ENCODE data around the gene MRTO4.
"Not testable (repeated sequence)": the region's sequence is repeated elsewhere in the genome, so short reads cannot be mapped to it uniquely, and the experiment has no call there.

The MRTO4 gene

DNA sequence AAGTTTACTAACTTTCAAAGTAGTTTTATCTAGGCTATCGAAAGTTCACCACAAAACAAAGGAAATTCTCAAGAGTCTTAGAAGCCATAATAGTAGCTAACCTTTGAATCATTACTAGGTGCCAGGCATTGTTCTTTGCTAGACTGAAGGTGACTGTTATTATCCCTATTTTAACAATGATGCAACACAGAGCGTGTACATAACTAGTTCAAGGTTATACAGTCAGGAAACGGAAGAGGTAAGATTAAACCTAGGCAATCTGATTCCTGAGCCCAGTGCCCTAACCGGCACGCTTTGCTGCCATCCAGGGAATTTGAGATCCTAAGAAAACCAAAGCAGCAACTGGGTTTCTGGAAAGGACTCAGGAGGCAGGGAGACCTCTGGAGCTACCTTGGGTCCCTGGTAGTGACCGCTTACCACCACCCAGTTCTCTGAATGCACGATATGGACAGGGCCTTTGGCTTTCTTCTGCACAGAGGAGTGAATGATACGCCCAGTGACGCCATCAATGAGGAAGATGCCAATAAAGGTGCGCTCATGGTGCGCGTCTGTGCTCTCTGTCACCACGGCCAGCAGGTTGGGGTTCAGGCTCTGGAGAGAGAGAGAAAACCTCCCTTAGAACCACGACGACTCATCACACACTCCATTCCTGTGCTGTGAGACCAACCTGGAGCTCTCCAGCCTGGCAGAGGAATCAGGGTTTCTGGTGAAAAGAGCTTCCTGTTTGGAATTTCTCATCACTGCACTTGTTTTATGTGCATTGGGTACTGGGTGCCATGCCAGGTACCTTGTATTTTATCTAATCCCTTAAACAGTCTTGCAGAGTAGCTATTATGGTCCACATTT lies 28.4 kb upstream of the MRTO4 start:
- DNase-seq (ENCODE audit: low read depth) = no peak

DNA sequence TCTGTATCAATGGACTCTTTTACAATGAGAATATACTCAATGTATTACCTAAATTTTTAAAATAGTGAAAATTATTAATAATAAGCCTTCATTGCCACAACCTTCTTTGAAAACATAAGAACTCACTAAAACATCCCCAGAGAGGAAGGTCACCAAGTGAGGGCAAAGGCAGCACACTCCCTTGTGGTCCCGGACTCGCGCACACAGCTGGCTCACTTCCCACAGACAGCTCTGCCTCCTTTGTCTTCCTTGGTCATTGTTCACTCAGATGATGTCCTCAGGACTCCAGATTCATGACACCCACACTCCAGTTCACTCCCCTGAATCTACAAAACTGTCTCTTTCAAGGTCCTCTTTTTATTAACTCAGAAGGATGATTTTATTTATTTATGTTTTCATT lies 22.4 kb upstream of the MRTO4 start:
- no peak for DNase-seq (ENCODE audit: low read depth)

DNA sequence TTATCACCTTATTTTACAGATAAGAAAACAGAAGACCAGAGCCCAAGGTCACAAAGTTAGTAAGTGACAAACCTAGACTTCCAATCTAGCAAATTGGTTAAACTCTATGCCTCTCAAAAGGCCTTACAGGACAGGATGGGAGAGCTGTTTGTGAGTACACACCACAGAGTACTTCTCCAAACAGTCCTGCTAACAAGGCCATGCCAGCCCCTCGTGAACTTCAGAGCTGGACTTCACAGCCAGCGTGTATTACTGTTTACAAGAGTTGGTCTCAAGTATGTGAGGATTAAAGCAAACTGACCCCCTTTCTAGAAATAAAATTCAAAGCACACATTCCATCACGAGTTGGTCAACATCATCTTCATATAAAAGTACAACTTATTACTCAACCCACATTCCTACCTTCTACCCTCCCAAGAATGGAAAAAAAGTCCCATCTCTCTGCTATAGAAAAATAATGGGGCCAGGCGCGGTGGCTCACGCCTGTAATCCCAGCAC lies 21.7 kb upstream of the MRTO4 start:
- no peak for DNase-seq (ENCODE audit: low read depth)

DNA sequence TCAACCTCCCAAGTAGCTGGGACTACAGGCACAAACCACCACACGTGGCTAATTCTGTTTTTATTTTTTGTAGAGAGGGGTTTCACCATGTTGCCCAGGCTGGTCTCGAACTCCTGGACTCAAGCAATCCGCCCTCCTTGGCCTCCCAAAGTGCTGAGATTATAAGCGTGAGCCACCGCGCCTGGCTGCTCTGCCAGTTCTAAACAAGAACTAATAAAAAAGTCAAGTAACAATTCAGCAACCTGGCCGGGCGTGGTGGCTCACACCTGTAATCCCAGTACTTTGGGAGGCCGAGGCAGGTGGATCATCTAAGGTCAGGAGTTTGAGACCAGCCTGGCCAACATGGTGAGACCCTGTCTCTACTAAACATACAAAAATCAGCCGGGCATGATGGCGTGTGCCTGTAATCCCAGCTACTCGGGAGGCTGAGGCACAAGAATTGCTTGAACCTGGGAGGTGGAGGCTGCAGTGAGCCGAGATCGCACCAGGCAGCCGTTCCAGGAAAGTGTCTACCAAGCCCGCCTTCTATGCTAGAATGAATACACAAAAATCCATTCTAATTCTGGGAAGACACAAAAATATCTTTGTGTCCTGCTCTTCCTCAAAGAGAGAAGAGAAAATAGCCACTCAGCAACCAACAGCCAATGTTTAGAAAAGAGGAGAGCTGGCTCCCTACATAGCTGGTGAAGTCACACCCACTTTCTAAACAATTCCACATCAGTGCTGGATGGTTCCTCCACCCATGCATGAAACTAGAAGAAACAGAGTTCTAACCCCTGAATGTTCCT lies 19.7 kb upstream of the MRTO4 start:
- DNase-seq (ENCODE audit: low read depth) = not testable (repeated sequence)

DNA sequence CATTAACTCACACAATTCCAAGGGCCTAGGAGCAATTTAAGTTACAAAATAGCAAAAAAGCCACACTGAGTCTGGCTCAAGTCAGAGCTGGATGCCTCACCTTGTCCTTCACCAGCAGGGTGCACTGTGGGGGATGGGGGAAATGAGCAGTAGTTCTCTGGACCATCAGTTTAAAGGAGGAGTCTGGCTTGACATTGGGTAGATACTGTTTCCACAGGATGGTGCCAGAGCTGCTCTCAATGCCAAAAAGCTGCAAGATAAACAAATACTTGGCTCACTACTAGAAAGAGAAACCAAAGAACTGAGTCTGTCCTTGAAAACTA lies 19.1 kb upstream of the MRTO4 start:
- no peak for DNase-seq (ENCODE audit: low read depth)

DNA sequence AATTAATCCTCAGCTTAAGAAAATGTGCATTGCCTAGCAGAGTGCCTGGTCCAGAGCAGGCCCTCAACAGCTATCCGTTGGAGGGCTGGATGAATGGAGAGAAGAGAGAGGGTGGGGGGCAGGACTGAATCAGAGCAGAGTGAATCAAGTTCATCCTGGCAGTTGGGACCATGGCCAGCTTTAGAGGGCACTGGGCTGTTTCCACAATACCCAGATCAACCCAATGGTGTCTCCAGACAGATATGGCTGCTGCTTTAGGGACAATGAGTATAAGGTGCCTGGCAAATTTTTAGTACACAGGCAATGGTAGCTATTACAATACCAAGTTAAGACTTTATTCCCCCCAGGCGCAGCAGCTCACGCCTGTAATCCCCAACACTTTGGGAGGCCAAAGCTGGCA lies 17.4 kb upstream of the MRTO4 start:
- no peak for DNase-seq (ENCODE audit: low read depth)

GRCh38 chr1:19239876-19240275 lies 11.7 kb upstream of the MRTO4 start:
- no peak for DNase-seq (ENCODE audit: low read depth)

DNA sequence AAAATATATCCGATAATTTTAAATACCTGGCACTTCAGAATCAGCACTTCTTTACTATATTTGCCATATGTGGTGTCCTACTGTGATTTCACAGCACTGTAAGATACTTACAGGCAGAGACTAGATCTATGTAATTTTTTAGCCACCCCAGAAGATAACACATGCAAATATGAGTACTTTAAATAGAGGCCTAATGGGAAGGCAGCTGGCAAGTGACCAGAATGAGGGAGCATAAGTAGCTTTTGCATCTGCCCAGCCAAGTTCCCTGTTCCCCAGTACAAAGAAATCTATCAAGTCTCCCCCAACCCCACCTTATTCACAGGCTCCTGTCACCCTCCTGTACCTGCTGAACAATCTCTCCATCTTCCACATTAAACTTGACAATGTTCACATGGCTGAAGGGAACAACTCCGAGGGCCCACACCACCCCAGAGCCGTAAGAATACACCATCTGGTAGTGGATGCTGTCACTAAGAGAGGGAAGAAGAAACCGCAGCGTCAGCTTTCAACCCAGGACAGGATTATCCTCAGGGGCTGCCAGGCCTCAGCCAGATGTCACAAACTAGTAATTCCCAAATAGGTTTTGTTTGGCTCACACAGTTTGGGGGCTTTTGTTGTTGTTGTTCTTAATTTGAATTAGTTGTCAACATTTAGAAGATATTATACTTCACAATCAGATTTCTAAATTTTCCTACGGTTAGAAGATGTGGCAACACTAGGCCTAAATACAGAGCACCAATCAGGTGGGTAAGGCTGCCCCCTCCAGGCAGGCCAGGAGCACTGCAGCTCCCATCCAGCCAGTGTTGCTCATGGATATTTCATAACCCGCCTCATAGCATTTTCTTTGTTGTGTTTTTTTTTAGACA lies 10.7 kb upstream of the MRTO4 start:
- no peak for DNase-seq (ENCODE audit: low read depth)

- DNase-seq (ENCODE audit: low read depth) = no peak
Measured at GRCh38 chr1:19250629-19251304, 838 bp upstream of the MRTO4 start.

DNA sequence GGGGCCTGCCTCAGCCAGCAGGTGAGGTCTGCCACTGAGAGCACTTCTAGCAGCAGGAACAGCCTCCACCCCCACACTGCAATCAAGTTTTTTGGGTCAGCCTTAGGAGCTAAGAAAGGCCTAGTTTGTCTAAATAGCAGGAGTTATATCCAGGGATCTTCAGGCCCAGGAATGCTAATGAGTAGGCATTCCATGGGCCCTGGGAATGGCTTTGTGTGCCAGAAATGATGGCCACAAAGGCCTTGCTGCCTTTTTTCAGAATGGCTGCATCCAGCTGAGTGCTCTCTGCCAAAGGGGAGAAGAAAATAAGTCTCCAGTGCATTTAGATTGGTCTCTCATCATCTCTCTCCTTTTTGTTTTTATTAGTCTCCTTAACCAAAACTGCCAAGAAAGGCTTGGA lies 2.8 kb downstream of the MRTO4 start:
- no peak for DNase-seq (ENCODE audit: low read depth)

DNA sequence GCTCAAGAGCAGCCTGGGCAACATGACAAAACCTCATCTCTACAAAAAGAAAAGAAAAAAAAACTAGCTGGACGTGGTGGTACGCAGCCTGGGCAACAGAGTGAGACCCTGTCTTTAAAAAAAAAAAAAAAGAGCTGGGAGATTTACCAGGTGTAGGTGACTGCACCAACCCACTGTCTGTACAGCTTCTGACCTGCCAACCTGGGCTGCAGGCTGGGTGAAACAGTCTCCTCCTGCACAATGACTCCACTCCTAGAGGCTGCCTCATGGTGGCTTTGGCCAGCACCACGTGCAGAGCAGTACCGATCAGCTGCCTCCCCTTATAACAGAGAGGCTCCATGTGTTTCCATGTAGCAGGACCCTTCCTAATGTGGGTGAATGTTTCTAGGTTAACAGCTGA lies 3.7 kb downstream of the MRTO4 start:
- no peak for DNase-seq (ENCODE audit: low read depth)

- DNase-seq (ENCODE audit: low read depth) = not testable (repeated sequence)
Measured at GRCh38 chr1:19256301-19256700, 4.7 kb downstream of the MRTO4 start.

GRCh38 chr1:19257178-19257914 lies 5.7 kb downstream of the MRTO4 start:
- no peak for DNase-seq (ENCODE audit: low read depth)

- DNase-seq (ENCODE audit: low read depth) = no peak
Measured at GRCh38 chr1:19258353-19258752, 6.7 kb downstream of the MRTO4 start.

GRCh38 chr1:19260211-19261138 lies 8.9 kb downstream of the MRTO4 start:
- no peak for DNase-seq (ENCODE audit: low read depth)

DNA sequence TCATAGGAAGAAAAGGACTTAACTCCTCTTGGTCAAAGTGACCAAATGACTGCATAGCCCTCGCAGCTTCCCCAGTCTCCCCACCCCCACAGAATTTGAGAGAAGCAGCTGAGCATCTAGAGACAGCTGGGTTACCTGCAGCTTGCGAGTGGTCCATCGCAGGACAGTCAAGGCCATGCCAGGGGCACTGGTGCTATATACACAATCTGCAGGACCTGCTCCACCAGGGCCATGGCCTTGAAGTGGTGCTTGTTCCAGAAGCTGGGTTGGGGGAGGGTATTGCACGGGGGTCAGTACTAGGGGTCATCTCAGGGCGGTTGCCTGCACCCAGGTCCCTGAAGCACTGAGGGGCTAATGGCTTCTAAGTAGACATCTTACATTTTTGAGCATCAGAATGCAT lies 10.4 kb downstream of the MRTO4 start:
- DNase-seq (ENCODE audit: low read depth) = no peak

- no peak for DNase-seq (ENCODE audit: low read depth)
Measured at GRCh38 chr1:19262744-19263143, 11.1 kb downstream of the MRTO4 start.

DNA sequence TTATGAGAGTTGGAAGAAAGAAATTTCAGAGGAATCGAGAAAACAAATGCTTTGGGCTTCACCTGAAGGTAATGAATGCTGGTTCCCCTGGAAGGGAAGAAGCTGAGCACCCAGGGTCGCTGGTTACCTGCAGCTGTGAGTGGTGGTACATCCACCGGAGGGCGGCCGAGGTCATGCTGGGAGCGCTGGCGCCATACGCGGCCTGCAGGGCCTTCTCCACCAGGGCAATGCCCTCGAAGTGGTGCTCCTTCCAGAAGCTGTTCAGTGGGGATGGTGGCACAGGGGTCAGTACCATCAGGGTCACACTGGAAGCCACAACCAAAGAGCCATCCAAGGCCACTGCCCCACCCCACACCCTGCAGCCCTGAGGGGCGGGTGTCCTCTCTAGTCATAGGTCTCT lies 16.8 kb downstream of the MRTO4 start:
- DNase-seq (ENCODE audit: low read depth) = no peak

DNA sequence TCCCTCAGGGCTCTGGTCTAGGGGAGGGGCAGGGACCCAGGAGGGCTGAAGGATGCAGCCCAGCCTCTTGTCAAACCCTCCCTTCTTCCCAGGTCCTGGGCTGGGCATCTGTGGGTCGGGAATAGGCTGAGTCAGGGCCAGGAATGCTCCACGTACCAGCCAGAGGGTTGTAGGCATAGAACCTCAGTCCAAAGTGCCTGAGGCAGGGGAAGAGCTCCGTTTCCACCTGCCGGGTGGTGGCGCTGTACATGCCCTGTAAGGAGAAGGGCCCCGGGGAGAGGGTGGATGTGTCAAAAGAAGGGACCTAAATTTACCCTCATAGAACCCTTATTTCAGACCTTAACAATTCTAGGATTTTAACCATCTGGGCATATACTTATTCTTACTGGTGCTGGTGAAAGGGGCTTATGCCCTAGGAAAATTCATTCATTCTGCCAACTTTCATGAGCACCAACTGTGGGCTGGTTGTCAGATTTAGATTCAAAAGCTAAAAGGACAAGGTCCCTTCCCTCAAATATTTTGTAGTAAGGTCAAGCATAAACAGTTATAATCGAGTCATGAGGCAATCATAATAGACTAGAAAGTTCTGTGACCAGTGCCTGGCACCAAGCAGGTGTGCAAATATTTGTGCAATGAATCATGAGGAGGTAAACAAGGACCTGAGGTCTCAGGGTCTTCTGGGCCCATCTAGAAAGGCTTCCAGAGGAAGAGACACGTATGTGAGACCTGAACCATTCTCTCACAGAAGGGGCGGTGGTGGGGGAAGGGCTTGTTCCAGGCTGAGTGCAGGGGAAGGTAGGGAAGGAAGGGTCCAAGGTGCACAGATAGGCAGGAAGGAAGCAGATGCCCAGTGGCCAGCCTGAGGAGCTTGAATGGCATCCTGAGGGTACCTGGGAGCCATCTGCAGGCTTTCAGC lies 18.1 kb downstream of the MRTO4 start:
- not testable (repeated sequence) for DNase-seq (ENCODE audit: low read depth)

Measured in HS-27A (cell line).